Hepatocyte (in vitro differentiated cells): ENCODE results near the gene TMEM131.

Source experiments
- CTCF ChIP-seq: fragments of 200-600 bp; sonication (generic); IDR thresholded peaks from 2 replicates; pipeline ENCODE4 v1.5.1; 2016; ENCODE audit warnings: antibody characterized with exemption, mild to moderate bottlenecking; ENCODE audit not compliant: poor library complexity
- EZH2 ChIP-seq: fragments of 200-600 bp; sonication (generic); IDR thresholded peaks from 2 replicates; pipeline ENCODE4 v1.6.1; 2016; ENCODE audit warnings: antibody characterized with exemption, mild to moderate bottlenecking, borderline replicate concordance

- TF ChIP-seq EZH2 = no peak
- TF ChIP-seq CTCF = no peak
Observed at GRCh38 chr2:97724946-97725688, 270.6 kb downstream of the TMEM131 start.
